GM18526 (cell line): Measurements from ENCODE around the gene AKAP8L.

Source experiments
- POLR2A ChIP-seq: IDR thresholded peaks from 3 replicates; pipeline ENCODE4 v1.6.1; 2011; ENCODE audit not compliant: insufficient read length; ENCODE audit errors: extremely low read depth

Gene AKAP8L

DNA sequence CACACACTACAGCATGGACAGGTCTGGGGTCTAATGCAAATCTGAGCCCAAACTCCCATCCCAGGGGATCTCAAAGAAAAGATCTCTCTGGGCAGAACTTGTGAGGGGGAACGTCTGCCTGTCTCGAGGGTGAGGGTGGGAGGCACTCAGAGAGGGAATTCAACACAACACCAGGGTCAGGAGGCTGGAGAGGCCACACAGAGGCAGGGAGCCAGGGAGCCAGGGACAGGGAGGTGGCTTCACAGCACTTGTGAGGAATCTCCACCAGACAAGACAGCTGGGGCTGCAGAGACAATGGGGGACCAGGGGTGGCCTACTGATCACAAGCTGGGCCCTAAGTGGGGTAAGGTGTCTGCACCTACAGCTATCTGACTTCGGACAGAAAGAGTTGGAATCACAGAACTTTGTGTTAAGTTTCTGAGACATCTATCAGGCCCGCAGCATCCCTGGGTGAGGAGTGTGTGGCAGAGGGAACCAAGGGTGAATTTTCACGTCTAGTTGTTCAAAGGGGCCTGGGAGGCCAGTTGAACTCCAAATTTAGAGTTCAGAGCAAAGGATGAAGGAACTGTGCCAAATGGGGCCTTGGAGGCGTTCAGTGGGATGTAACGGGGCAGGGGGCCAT lies 12.7 kb upstream of the AKAP8L start:
- no peak for TF ChIP-seq POLR2A

- no peak for TF ChIP-seq POLR2A
Measured at GRCh38 chr19:15430526-15431120, 11.8 kb upstream of the AKAP8L start.

GRCh38 chr19:15429825-15430467 lies 11.2 kb upstream of the AKAP8L start:
- TF ChIP-seq POLR2A, result no peak

GRCh38 chr19:15428956-15429824 lies 10.4 kb upstream of the AKAP8L start:
- TF ChIP-seq POLR2A, result no peak

- TF ChIP-seq POLR2A, result no peak
Measured at GRCh38 chr19:15427991-15428471, 9.2 kb upstream of the AKAP8L start.

- TF ChIP-seq POLR2A, result no peak
Measured at GRCh38 chr19:15427350-15427700, 8.5 kb upstream of the AKAP8L start.

- no peak for TF ChIP-seq POLR2A
Measured at GRCh38 chr19:15426485-15427349, 7.9 kb upstream of the AKAP8L start.

DNA sequence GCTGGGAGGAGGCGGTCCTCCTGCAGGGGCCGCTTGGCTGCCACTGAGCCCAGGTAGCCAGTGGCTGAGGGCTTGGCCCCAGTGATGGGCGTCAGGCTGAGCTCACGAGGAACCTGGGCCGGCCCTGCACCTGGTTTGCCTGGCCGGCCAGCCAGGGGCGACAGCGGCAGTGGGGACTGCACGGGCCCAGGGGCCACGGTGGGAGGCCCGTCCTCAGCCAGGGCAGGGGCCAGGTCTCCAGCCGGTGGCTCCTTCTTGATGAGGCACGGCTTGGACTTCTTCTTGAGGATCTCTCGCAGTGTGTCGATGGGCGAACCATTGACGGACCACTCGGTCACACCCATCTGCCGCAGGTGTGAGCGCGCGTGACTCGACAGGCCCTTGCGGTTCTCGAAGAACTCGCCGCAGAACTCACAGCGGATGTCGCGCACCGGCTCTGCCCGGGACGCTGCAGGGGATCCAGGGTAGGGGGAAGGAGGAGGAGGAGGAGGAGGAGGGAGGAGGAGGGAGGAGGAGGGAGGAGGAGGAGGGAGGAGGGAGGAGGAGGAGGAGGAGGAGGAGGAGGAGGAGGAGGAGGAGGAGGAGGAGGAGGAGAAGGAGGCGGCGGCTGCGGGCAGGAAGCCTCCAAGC lies 6.6 kb upstream of the AKAP8L start:
- no peak for TF ChIP-seq POLR2A

DNA sequence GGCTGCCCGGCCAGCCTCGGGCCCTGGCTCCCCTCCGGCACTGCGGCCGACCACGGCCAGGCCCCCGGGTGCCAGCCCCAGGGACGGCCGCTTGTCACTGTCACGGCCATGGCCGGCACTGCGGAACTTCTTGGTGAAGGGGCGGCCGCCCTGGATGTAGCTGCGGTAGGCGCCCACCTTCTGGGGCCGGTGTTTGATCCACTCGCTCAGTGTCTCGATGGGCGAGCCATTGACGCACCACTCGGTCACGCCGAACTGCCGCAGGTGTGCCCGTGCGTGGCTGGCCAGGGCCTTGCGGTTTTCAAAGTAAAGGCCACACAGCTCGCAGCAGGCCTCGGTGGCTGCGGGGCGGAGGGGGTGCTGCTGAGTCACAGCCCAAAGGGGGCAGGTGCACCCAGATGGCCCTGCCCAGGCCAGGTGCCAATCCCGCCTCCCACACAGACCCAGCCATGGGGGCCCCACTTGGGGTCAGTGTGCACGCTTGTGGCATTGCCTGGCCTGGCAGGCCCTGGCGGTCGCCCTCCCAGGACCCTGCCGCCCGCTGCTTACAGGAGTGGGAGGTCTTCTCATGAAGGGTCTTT lies 6.0 kb upstream of the AKAP8L start:
- TF ChIP-seq POLR2A, result no peak

DNA sequence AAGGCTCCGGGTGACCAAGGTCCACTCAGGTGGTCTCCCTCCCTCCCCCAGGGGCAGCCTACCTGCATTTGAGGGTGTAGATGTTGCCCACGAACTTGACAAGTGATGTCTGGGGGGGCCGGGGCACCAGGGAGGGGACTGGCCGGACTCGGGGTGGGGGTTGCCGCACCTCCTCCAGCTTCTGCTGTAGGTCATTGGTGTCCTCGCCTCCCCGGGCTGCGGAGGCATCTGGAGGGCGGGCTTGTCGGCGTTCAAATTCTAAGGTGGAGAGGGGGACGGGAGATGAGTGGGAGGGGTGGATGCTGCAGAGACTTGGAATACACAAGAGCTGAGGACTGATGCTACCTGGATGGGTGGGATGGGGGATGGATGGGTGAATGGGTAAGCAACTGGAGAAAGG lies 5.3 kb upstream of the AKAP8L start:
- no peak for TF ChIP-seq POLR2A

DNA sequence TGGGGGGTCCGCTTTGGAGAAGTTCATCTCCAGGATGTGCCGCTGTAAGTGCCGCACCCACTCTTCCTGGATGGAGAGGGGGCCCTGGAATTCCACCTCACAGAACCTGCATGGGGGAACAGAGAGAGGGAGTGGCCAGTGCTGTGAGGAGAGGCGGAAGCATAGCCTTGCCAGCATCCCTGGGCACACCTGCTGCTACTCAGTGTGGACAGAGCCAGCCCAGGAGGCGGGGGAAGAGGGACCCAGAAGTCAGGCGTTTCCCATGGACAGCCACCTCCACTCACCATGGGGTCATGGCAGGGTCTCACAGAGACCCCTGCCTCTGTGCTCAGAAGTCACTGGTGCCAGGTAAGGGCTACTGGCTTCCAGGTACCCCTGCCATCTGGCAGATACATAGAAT lies 4.3 kb upstream of the AKAP8L start:
- no peak for TF ChIP-seq POLR2A

DNA sequence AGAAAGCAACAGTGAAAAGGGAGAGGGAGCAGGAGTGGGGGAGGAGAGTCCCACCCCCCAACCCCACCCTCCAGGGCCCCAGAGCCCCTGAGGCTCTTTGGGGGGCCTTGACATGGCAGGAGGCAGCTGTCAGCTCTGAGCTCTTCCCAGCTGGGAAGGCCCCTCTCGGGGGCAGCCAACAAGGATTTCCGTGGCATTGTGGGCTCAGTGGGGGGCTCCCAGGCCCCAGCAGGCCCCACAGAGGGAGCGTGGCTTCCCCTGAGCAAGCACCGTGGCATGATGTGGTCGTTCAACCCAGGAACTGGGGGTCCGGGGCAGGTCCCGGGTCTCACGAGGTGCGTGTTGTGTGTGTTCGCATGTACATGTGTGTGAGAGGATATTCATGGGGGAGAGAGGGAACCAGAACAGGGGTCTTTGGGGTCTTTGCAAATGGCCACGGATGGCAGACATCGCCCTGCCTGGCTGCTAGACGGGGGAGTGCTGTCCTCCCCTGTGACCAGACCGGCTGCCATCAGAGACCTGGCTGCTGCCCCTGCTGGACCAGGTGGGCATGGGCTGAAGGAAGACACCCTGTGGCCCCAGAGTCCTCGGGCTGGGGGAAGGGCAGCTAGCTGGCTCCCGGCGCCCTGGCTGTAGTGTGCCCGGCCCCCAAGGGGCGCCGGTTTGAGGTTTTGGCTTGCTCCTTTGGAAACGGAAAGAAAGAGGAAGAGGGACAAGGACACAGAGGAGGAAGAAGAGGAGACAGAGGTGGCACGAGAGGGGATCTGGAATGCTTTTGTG lies 3.7 kb upstream of the AKAP8L start:
- TF ChIP-seq POLR2A, result no peak

GRCh38 chr19:15421721-15422260 lies 3.0 kb upstream of the AKAP8L start:
- TF ChIP-seq POLR2A, result no peak
